Astrocyte (in vitro differentiated cells and primary cell): ENCODE measurements around the gene MAMLD1.

Experiments used
- EZH2 ChIP-seq: IDR thresholded peaks from 2 replicates; pipeline ENCODE4 v1.6.1; 2012; ENCODE audit warnings: mild to moderate bottlenecking, low read length, inconsistent platforms; ENCODE audit not compliant: insufficient read depth
- TF ChIP-seq, protein P1 (sequence below): IDR thresholded peaks from 2 replicates; pipeline ENCODE4 v1.5.1; 2011; ENCODE audit warnings: low read depth, mild to moderate bottlenecking, inconsistent platforms, low read length, moderate library complexity; ENCODE audit not compliant: insufficient read depth

DNA sequence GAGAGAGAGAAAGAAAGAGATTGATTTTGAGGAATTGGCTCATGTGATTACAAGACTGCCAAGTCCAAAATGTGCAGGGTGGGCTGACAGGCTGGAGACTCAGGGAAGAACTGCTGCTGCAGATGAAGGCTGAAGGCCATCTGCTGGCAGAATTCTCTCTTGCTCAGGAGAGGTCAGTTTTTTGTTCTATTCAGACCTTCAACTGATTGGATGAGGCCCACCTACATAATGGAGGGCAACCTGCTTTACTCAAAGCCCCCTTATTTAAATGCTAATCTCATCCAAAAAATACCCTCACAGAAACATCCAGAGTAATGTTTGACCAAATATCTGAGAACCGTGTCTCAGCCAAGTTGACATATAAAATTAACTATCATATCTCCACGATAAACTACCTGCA lies 38.2 kb upstream of the MAMLD1 start:
- TF ChIP-seq, protein P1, sequence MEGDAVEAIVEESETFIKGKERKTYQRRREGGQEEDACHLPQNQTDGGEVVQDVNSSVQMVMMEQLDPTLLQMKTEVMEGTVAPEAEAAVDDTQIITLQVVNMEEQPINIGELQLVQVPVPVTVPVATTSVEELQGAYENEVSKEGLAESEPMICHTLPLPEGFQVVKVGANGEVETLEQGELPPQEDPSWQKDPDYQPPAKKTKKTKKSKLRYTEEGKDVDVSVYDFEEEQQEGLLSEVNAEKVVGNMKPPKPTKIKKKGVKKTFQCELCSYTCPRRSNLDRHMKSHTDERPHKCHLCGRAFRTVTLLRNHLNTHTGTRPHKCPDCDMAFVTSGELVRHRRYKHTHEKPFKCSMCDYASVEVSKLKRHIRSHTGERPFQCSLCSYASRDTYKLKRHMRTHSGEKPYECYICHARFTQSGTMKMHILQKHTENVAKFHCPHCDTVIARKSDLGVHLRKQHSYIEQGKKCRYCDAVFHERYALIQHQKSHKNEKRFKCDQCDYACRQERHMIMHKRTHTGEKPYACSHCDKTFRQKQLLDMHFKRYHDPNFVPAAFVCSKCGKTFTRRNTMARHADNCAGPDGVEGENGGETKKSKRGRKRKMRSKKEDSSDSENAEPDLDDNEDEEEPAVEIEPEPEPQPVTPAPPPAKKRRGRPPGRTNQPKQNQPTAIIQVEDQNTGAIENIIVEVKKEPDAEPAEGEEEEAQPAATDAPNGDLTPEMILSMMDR, result no peak
- TF ChIP-seq EZH2, result no peak
